Progenitor cell of endocrine pancreas (in vitro differentiated cells): ENCODE measurements around the gene RGS4. TPM values are rescaled to one million over a fixed set of nuclear protein-coding genes. Genes with fewer than 3 reads are reported as not detected.

Experiments used
- DNase-seq: peaks from one replicate; pipeline ENCODE4 v3.0.0; 2021; ENCODE audit warnings: low spot score; ENCODE audit not compliant: unreplicated experiment
- H3K27ac Mint-ChIP-seq: 2 replicates; pipeline ENCODE4 v1.8.0; 2021; ENCODE audit warnings: mild to moderate bottlenecking, moderate library complexity, mixed read lengths
- H3K27me3 Mint-ChIP-seq: 2 replicates; pipeline ENCODE4 v1.8.0; 2021; ENCODE audit warnings: mixed read lengths
- H3K36me3 Mint-ChIP-seq: 2 replicates; pipeline ENCODE4 v1.8.0; 2022; ENCODE audit warnings: mixed read lengths; ENCODE audit not compliant: insufficient read depth
- H3K4me1 Mint-ChIP-seq: 2 replicates; pipeline ENCODE4 v1.8.0; 2021; ENCODE audit warnings: low read depth, mixed read lengths
- H3K4me3 Mint-ChIP-seq: 2 replicates; pipeline ENCODE4 v1.8.0; 2021; ENCODE audit warnings: low read depth, mild to moderate bottlenecking, moderate library complexity, mixed read lengths
- H3K9me3 Mint-ChIP-seq: 2 replicates; pipeline ENCODE4 v1.8.0; 2021; ENCODE audit warnings: low read depth, mixed read lengths
- CTCF ChIP-seq: fragments of 200-600 bp; sonication (generic); IDR thresholded peaks from one replicate; pipeline ENCODE4 v1.5.0; 2021; ENCODE audit warnings: antibody characterized with exemption, mild to moderate bottlenecking; ENCODE audit not compliant: unreplicated experiment
- total RNA-seq: library from RNA; stranded (reverse); gene quantifications from 2 replicates; pipeline ENCODE4 v1.2.1, GENCODE V29; 2021

The RGS4 gene
- total RNA-seq, 1 donor from 2014 or later = 12.1 TPM

- H3K4me1 Mint-ChIP-seq = peaks cover 25% of the 10 kb centered on the region
- peaks cover 10% of the 10 kb centered on the region for H3K27me3 Mint-ChIP-seq
- H3K36me3 Mint-ChIP-seq = no peaks in the 10 kb centered on the region
- no peak for TF ChIP-seq CTCF
- H3K27ac Mint-ChIP-seq = no peak overlapping the region
- no peak overlapping the region for H3K4me3 Mint-ChIP-seq
- H3K9me3 Mint-ChIP-seq = no peaks in the 10 kb centered on the region
- DNase-seq = no peak
Measured at GRCh38 chr1:163066168-163066567, 3.0 kb upstream of the RGS4 start.

- no peak for TF ChIP-seq CTCF
- H3K4me3 Mint-ChIP-seq = no peak overlapping the region
Measured at GRCh38 chr1:163066686-163067085, 2.5 kb upstream of the RGS4 start.

GRCh38 chr1:163068716-163069115 is 445 bp upstream of the RGS4 start:
- no peaks in the 10 kb centered on the region for H3K9me3 Mint-ChIP-seq
- peaks cover 13% of the 10 kb centered on the region for H3K27me3 Mint-ChIP-seq
- no peak overlapping the region for H3K27ac Mint-ChIP-seq
- no peak for DNase-seq
- TF ChIP-seq CTCF = no peak
- H3K4me1 Mint-ChIP-seq = peaks cover 22% of the 10 kb centered on the region
- H3K36me3 Mint-ChIP-seq = no peaks in the 10 kb centered on the region
- peak overlapping the region; percentile 33 for H3K4me3 Mint-ChIP-seq

More at GRCh38 chr1:163066686-163067085, 2.5 kb upstream of the RGS4 start:
- H3K4me1 Mint-ChIP-seq = peaks cover 25% of the 10 kb centered on the region
- peaks cover 10% of the 10 kb centered on the region for H3K27me3 Mint-ChIP-seq
- no peak overlapping the region for H3K27ac Mint-ChIP-seq
- H3K36me3 Mint-ChIP-seq = no peaks in the 10 kb centered on the region
- no peak for DNase-seq
- no peaks in the 10 kb centered on the region for H3K9me3 Mint-ChIP-seq

- TF ChIP-seq CTCF = no peak
- Mint-ChIP-seq H3K27ac (no peak overlapping the region), H3K27me3 (peaks cover 6% of the 10 kb centered on the region), H3K9me3 (no peaks in the 10 kb centered on the region), H3K4me3 (peak overlapping the region; percentile 33), H3K4me1 (peaks cover 22% of the 10 kb centered on the region), H3K36me3 (no peaks in the 10 kb centered on the region)
- no peak for DNase-seq
Measured at GRCh38 chr1:163069655-163070277, 605 bp downstream of the RGS4 start.

- no peak overlapping the region for H3K27ac Mint-ChIP-seq
- H3K36me3 Mint-ChIP-seq = no peaks in the 10 kb centered on the region
- no peaks in the 10 kb centered on the region for H3K9me3 Mint-ChIP-seq
- H3K4me3 Mint-ChIP-seq = no peak overlapping the region
- peak; percentile 73 for TF ChIP-seq CTCF
- H3K27me3 Mint-ChIP-seq = peaks cover 6% of the 10 kb centered on the region
- H3K4me1 Mint-ChIP-seq = peaks cover 17% of the 10 kb centered on the region
- DNase-seq = peak; percentile 45
Measured at GRCh38 chr1:163071405-163072255, 2.5 kb downstream of the RGS4 start.
